Pancreas (tissue), 10 donors: ENCODE data around the gene CABP1. TPM values are rescaled to one million over a fixed set of nuclear protein-coding genes. Genes with fewer than 3 reads are reported as not detected.
"Not testable (repeated sequence)": the region's sequence is repeated elsewhere in the genome, so short reads cannot be mapped to it uniquely, and the experiment has no call there.

Source experiments
- ATAC-seq, 4 donors: fragments of 200-7000 bp; cut with Tn5 transposase; one replicate each; pipeline versions ENCODE4 v1.8.0 to v1.9.1; 2020; ENCODE audit warnings: mild to moderate bottlenecking in 4 of 4, moderate library complexity in 4 of 4
- DNase-seq, 6 donors: peaks; one replicate each; pipeline ENCODE4 v3.0.0-alpha.2; 2020
- FAIRE-seq: peaks from 2 replicates; lab custom pipeline; 2012; peaks lifted over from hg19 to GRCh38; lab: Jason Lieb, UNC
- H3K27ac ChIP-seq, 4 donors: fragments of 200-600 bp; sonication (generic); 1 replicate in 3 of 4; 2 replicates in 1 of 4; pipeline versions ENCODE4 v1.5.0 to v1.8.0; 2020
- H3K27me3 ChIP-seq, 4 donors: fragments of 200-600 bp; one replicate each; pipeline ENCODE4 v1.8.0; 2021
- H3K36me3 ChIP-seq, 3 donors: fragments of 200-600 bp; sonication (generic) in 1 of 3; one replicate each; pipeline versions ENCODE4 v1.5.0 to v1.8.0; 2020 to 2021
- H3K4me1 ChIP-seq, 3 donors: fragments of 200-600 bp; one replicate each; pipeline ENCODE4 v1.8.0; 2021
- H3K4me3 ChIP-seq, 4 donors: fragments of 200-600 bp; sonication (generic) in 2 of 4; one replicate each; pipeline versions ENCODE4 v1.5.0 to v1.8.0; 2020 to 2021
- H3K9me3 ChIP-seq, 4 donors: fragments of 200-600 bp; one replicate each; pipeline ENCODE4 v1.8.0; 2021
- CTCF ChIP-seq, 4 donors: fragments of 200-600 bp; sonication (generic) in 3 of 4; IDR thresholded peaks; one replicate each; pipeline versions ENCODE4 v1.5.0 to v1.8.0; 2021; ENCODE audit warnings: antibody characterized with exemption in 4 of 4
- WGBS, 2 donors: extraction: QIAGEN DNeasy Blood & Tissue Kit; methylation state at CpG; one replicate each; pipeline ENCODE4 v1.1.7; 2013; 5-methylcytosine and 5-hydroxymethylcytosine counted together
- intact Hi-C, 3 donors: fragments of 100-400 bp; cut with DNase I; formaldehyde crosslinking; loops; one replicate each; pipeline versions ENCODE4 v1.11.1 to v1.14.2; 2022
- polyA plus RNA-seq, 2 donors: library from polyadenylated mRNA; stranded (reverse); fragments of 200-250 nt; gene quantifications; one replicate each; pipeline ENCODE4 v1.2.3, GENCODE V29; 2013
- total RNA-seq, 6 donors: library from RNA; stranded (reverse); fragmentation: NEBNext Ultra II Directional in 4 of 6; extraction: Animal tissue kit (Norgen Biotek cat#: 25700) in 4 of 6; gene quantifications; one replicate each; pipeline versions ENCODE4 v1.2.1 to v1.2.4, GENCODE V29; 2021 to 2023
- donor health status: healthy with polysubstance abuse.
- donor health status: DM: no; HTN: no; CAD: no; lungs with moderate emphysema.
- donor health status: DM: no; HTN: no; CAD: no.
- donor health status: control.
- donor health status: control.
- donor health status: Bipolar disorder and iron deficiency.
- donor health status: DM: yes; HTN: yes; CAD: no.
- donor health status: DM: no; HTN: no; CAD: no.
- donor health status: DM: no; HTN: no; CAD: no.
- donor health status: DM: yes; HTN: yes; CAD: no.

Gene CABP1
- total and polyA plus RNA-seq, 8 donors, result 0.12 to 5.7 (median 0.54) TPM

GRCh38 chr12:120614848-120615247 is 25.6 kb upstream of the CABP1 start:
- intact Hi-C loops, result no loop called here
- ATAC-seq (no peak), FAIRE-seq (no peak), DNase-seq (no peak)
- no peaks in the 10 kb centered on the region for H3K9me3 ChIP-seq
- no peaks in the 10 kb centered on the region for H3K27me3 ChIP-seq
- no peak overlapping the region for H3K4me3 ChIP-seq
- H3K4me1 ChIP-seq, result no peaks in the 10 kb centered on the region
- TF ChIP-seq CTCF (IDR thresholded peaks at IDR 0.05), result no peak
- no peak overlapping the region for H3K27ac ChIP-seq
- no peaks in the 10 kb centered on the region for H3K36me3 ChIP-seq

- H3K9me3 ChIP-seq, DNase-seq, FAIRE-seq, intact Hi-C loops, ATAC-seq, H3K4me1 ChIP-seq, H3K27me3 ChIP-seq, H3K4me3 ChIP-seq, H3K36me3 ChIP-seq, H3K27ac ChIP-seq: not testable (repeated sequence)
- 67 to 83% methylated on average over 3 of the region's 3 CpGs for WGBS, 2 donors
Observed at GRCh38 chr12:120617193-120617592, 23.2 kb upstream of the CABP1 start.

GRCh38 chr12:120617767-120618166 is 22.7 kb upstream of the CABP1 start:
- H3K4me1 ChIP-seq, FAIRE-seq, H3K4me3 ChIP-seq, H3K36me3 ChIP-seq, intact Hi-C loops, ATAC-seq, DNase-seq, H3K9me3 ChIP-seq, H3K27me3 ChIP-seq, H3K27ac ChIP-seq: not testable (repeated sequence)
- WGBS, 2 donors, result 87 to 98% methylated on average over 4 of the region's 4 CpGs

GRCh38 chr12:120618954-120619615 is 21.3 kb upstream of the CABP1 start:
- Histone ChIP-seq H3K36me3 (no peaks in the 10 kb centered on the region), H3K4me1 (no peaks in the 10 kb centered on the region), H3K27ac (no peak overlapping the region), H3K9me3 (no peaks in the 10 kb centered on the region), H3K4me3 (no peak overlapping the region), H3K27me3 (no peaks in the 10 kb centered on the region)
- DNase-seq, result no peak
- no peak for TF ChIP-seq CTCF (IDR thresholded peaks at IDR 0.05)
- intact Hi-C loops, result no loop called here
- 35% methylated on average over 8 of the region's 8 CpGs for WGBS, 2 donors
- no peak for FAIRE-seq
- ATAC-seq, result no peak

- H3K4me3 ChIP-seq, result no peak overlapping the region
- WGBS, 2 donors, result 74 to 89% methylated on average over 2 of the region's 2 CpGs
- no peaks in the 10 kb centered on the region for H3K4me1 ChIP-seq
- FAIRE-seq, result no peak
- no peak for TF ChIP-seq CTCF (IDR thresholded peaks at IDR 0.05)
- peak in 1 of 4 donors; percentile 31 for ATAC-seq
- intact Hi-C loops, result no loop called here
- no peaks in the 10 kb centered on the region for H3K9me3 ChIP-seq
- H3K27ac ChIP-seq, result no peak overlapping the region
- H3K36me3 ChIP-seq, result no peaks in the 10 kb centered on the region
- no peaks in the 10 kb centered on the region for H3K27me3 ChIP-seq
- no peak for DNase-seq
Observed at GRCh38 chr12:120620624-120621023, 19.8 kb upstream of the CABP1 start.
